ENCODE measurements around the gene GALNT18. TPM values are rescaled to one million over a fixed set of nuclear protein-coding genes. Genes with fewer than 3 reads are reported as not detected.

Gene GALNT18
- total RNA-seq, 1 experiment from 2014 or later: 14.1 TPM

DNA sequence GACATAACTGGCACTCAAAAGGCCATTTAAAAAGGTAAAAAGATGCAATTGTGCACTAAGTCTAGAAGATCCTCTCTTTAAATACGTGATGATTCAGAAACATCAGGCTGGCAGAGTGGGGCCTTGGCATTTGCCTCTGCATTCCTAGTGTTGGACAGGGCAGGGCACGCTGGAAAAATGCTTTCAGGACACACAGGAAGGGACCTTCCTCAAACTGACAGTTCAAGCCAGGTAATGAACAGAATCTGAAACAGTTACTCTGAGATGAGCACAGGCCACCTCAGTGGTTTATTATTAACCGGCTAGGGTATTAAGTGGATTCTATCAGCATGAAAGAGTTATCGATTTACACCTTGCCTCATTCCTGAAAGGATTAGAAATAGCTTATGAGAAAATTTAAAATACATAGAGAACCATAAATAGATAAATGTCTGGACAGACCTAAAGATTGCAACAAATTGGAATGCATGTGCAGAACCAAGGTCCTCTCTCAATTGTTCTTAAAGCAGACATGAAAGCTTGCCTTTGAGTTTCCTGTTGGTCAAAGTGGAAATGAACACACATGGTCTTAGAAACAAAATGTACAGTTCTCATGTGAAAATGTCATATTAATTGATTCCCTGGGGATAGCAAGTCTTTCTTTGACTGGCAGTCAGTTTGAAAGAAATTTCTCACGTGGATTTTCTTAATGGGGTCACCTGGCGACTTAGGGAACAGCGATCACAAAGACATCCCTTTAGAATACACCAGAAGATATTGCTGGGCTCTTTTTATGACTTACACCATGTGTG is 247.3 kb downstream of the GALNT18 start:
- Mint-ChIP-seq H3K4me3 (ENCODE audit: unreplicated experiment) (no peak overlapping the region), H3K27me3 (ENCODE audit: insufficient read depth, unreplicated experiment) (no peaks in the 10 kb centered on the region), H3K4me1 (ENCODE audit: insufficient read depth, unreplicated experiment) (no peaks in the 10 kb centered on the region), H3K27ac (ENCODE audit: low read depth, unreplicated experiment) (no peak overlapping the region), H3K36me3 (ENCODE audit: insufficient read depth, unreplicated experiment) (peaks cover 8% of the 10 kb centered on the region), H3K9me3 (ENCODE audit: unreplicated experiment) (no peaks in the 10 kb centered on the region)
- intact Hi-C loops (cut with micrococcal nuclease): no loop called here
- TF ChIP-seq, protein P1, sequence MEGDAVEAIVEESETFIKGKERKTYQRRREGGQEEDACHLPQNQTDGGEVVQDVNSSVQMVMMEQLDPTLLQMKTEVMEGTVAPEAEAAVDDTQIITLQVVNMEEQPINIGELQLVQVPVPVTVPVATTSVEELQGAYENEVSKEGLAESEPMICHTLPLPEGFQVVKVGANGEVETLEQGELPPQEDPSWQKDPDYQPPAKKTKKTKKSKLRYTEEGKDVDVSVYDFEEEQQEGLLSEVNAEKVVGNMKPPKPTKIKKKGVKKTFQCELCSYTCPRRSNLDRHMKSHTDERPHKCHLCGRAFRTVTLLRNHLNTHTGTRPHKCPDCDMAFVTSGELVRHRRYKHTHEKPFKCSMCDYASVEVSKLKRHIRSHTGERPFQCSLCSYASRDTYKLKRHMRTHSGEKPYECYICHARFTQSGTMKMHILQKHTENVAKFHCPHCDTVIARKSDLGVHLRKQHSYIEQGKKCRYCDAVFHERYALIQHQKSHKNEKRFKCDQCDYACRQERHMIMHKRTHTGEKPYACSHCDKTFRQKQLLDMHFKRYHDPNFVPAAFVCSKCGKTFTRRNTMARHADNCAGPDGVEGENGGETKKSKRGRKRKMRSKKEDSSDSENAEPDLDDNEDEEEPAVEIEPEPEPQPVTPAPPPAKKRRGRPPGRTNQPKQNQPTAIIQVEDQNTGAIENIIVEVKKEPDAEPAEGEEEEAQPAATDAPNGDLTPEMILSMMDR (IDR thresholded peaks at IDR 0.05; ENCODE audit: unreplicated experiment): no peak
- CTCF ChIA-PET: interaction anchor here (0.8 kb wide), 1 partner anchor 406 kb away, joined by 3 read pairs; no protein-coding TSS in a partner anchor
- DNase-seq (ENCODE audit: unreplicated experiment): no peak
- no TSS peak for BruUV-seq (replicated peaks)
- POLR2A ChIA-PET: interaction anchor here (0.6 kb wide), 1 partner anchor 288 kb away, joined by 3 read pairs; no protein-coding TSS in a partner anchor

DNA sequence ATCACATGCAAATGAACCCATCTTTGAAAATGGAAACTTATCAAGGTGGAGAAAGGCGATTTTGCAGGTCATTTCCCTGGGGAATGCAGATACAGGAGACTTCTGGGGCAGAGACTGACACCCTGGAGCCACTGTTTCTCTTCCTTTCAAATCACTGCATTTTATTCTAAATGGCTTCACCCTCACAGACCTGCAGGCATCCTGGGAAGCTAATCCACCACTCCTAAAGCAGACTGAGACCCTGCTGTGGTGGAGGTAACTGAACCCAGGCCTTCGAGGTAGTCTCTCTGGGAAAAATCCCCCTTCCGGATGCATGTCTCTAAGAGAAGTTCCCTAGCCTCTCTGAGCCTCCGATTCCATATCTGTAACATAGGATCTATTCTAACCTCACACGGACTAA is 247.9 kb downstream of the GALNT18 start:
- no peak for DNase-seq (ENCODE audit: unreplicated experiment)
- POLR2A ChIA-PET: no interaction called here
- TF ChIP-seq, protein P1 (IDR thresholded peaks at IDR 0.05; ENCODE audit: unreplicated experiment): no peak
- intact Hi-C loops (cut with micrococcal nuclease): no loop called here
- H3K27me3 Mint-ChIP-seq (ENCODE audit: insufficient read depth, unreplicated experiment): no peaks in the 10 kb centered on the region
- no peaks in the 10 kb centered on the region for H3K4me1 Mint-ChIP-seq (ENCODE audit: insufficient read depth, unreplicated experiment)
- H3K4me3 Mint-ChIP-seq (ENCODE audit: unreplicated experiment): no peak overlapping the region
- peaks cover 6% of the 10 kb centered on the region for H3K9me3 Mint-ChIP-seq (ENCODE audit: unreplicated experiment)
- no TSS peak for BruUV-seq (replicated peaks)
- H3K27ac Mint-ChIP-seq (ENCODE audit: low read depth, unreplicated experiment): no peak overlapping the region
- CTCF ChIA-PET: interaction anchor here (0.5 kb wide), 1 partner anchor 108 kb away, joined by 3 read pairs; no protein-coding TSS in a partner anchor
- H3K36me3 Mint-ChIP-seq (ENCODE audit: insufficient read depth, unreplicated experiment): peaks cover 14% of the 10 kb centered on the region

DNA sequence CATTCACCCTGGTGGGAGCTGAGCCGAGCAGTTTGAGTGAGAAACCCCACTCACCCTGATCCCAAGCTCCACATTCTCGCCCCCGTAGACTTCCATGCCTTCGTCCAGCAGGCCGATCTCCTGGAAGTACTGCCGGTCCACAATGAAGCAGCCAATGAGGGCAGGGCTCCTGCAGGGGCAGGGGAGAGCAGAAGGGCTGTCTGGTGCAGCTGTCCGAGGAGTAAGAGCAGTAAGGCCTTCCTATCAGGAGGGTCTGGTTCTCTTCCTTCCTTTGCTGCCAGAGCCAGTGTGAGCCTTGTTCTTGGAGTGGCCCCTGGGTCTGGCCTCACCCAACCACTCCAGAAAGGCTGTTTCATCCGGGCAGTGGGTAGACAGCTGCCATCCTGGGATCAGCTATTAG is 249.3 kb downstream of the GALNT18 start:
- BruUV-seq (replicated peaks): no TSS peak
- H3K27me3 Mint-ChIP-seq (ENCODE audit: insufficient read depth, unreplicated experiment): no peaks in the 10 kb centered on the region
- POLR2A ChIA-PET: interaction anchor here (0.5 to 0.7 kb wide), 2 partner anchors 56 to 343 kb away, joined by 3 read pairs; no protein-coding TSS in a partner anchor
- TF ChIP-seq, protein P1 (IDR thresholded peaks at IDR 0.05; ENCODE audit: unreplicated experiment): no peak
- H3K9me3 Mint-ChIP-seq (ENCODE audit: unreplicated experiment): peaks cover 12% of the 10 kb centered on the region
- no peak for DNase-seq (ENCODE audit: unreplicated experiment)
- CTCF ChIA-PET: interaction anchor here (0.6 to 1.5 kb wide), 2 partner anchors 9 to 337 kb away, joined by 4 read pairs; no protein-coding TSS in a partner anchor
- intact Hi-C loops (cut with micrococcal nuclease): no loop called here
- H3K4me3 Mint-ChIP-seq (ENCODE audit: unreplicated experiment): no peak overlapping the region
- no peaks in the 10 kb centered on the region for H3K4me1 Mint-ChIP-seq (ENCODE audit: insufficient read depth, unreplicated experiment)
- H3K36me3 Mint-ChIP-seq (ENCODE audit: insufficient read depth, unreplicated experiment): peaks cover 14% of the 10 kb centered on the region
- H3K27ac Mint-ChIP-seq (ENCODE audit: low read depth, unreplicated experiment): no peak overlapping the region

DNA sequence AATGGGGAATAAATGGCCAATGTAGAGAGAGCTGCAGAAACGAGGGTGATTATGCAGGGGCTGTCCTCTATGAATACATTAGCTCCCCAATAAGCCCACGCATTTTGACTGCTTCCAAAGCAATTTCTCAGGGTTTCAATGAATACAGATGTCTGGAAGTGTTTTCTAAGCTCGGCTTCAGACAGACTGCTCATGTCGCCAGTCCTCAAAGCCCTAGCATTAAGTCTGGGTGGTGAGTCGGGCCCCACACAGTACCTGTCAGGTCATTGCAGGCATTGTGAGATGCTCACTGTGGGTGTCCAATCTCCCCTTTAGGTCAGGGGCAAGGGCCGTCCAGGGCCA is 250.9 kb downstream of the GALNT18 start:
- DNase-seq (ENCODE audit: unreplicated experiment): no peak
- BruUV-seq (replicated peaks): no TSS peak
- H3K27me3 Mint-ChIP-seq (ENCODE audit: insufficient read depth, unreplicated experiment): no peaks in the 10 kb centered on the region
- H3K4me1 Mint-ChIP-seq (ENCODE audit: insufficient read depth, unreplicated experiment): no peaks in the 10 kb centered on the region
- H3K9me3 Mint-ChIP-seq (ENCODE audit: unreplicated experiment): peaks cover 12% of the 10 kb centered on the region
- POLR2A ChIA-PET: no interaction called here
- CTCF ChIA-PET: interaction anchor here (0.7 to 1.1 kb wide), 2 partner anchors 13 to 39 kb away, joined by 4 to 5 read pairs; no protein-coding TSS in a partner anchor
- intact Hi-C loops (cut with micrococcal nuclease): no loop called here
- no peak overlapping the region for H3K27ac Mint-ChIP-seq (ENCODE audit: low read depth, unreplicated experiment)
- H3K4me3 Mint-ChIP-seq (ENCODE audit: unreplicated experiment): no peak overlapping the region
- H3K36me3 Mint-ChIP-seq (ENCODE audit: insufficient read depth, unreplicated experiment): peaks cover 14% of the 10 kb centered on the region
- TF ChIP-seq, protein P1 (IDR thresholded peaks at IDR 0.05; ENCODE audit: unreplicated experiment): no peak

All from MCF 10A (cell line).